HG03442 (cell line): ENCODE data around the gene DTNBP1.

Experiments used
- ATAC-seq: cut with Tn5 transposase; IDR thresholded peaks from one replicate; pipeline ENCODE4 v1.9.1; 2021; ENCODE audit warnings: mild to moderate bottlenecking, moderate library complexity; ENCODE audit not compliant: unreplicated experiment

DTNBP1 gene

DNA sequence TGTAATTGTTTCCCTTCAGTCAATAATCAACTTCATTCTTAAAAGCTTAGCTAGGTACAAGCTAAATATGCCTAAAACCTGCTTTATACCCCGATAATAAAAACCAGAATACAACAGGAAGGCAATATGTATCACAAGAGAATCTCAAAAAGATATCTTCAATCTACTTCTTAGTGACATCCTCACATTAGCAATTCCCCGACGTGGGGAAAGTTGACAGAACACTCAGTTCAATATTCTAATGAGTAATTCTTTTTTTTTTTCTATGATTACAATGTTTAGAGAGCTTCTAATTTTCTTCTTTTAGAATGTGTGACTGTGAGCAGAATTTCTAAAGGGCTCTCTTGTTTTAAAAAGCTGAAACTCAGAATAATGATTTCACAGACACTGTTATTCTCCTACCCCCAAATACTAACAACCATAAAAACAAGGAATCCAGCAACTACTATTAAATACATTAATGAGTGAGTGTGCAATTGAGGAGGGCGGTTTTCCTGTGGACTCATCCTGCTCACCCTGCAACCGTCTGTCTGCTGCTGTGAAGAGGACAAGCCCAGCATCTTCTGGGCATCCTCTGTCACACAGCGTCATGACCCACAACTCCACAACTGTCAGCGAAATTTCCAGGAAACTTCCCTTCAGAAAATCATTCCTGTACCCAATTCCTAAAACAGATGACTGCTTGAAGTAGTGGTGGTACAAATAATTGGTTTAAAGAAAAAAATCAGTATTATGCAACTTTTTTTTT is 68.1 kb downstream of the DTNBP1 start:
- ATAC-seq: no peak

DNA sequence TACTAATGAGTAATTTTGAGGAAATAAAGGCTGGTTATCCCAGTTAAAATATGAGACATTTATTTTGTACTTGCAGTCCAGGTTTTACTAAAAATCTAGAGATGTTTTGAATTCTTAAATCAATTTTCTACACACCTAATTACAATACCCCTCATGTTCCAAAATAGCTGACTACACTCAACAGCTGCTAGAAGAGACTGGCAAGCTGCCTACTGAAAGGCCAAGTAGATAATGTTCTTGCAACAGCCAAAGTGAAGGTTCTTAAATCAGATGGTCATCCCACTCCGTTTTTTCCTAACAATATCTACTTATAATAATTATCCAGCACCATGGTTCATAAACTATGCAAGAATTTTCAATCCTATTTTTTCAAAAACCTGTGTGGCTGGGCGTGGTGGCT is 69.0 kb downstream of the DTNBP1 start:
- no peak for ATAC-seq

DNA sequence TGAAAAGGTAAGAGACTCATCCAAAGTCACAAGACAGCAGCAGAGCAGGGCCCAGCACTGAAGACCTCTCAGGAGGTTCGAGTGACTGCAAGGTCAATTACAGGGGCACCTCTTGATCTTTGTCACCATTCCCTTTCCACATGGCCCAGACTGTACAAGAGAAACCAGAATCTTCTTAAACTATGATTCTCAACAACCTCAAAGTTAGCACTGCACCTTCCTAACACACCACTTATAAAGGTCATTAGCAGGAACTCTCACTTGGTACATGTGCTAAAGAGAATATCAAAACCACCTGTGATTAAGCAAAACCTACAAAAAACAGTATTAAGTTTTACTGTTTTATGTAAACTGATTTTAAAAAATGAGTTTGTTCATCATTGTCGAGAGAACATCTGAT is 70.2 kb downstream of the DTNBP1 start:
- ATAC-seq: no peak

DNA sequence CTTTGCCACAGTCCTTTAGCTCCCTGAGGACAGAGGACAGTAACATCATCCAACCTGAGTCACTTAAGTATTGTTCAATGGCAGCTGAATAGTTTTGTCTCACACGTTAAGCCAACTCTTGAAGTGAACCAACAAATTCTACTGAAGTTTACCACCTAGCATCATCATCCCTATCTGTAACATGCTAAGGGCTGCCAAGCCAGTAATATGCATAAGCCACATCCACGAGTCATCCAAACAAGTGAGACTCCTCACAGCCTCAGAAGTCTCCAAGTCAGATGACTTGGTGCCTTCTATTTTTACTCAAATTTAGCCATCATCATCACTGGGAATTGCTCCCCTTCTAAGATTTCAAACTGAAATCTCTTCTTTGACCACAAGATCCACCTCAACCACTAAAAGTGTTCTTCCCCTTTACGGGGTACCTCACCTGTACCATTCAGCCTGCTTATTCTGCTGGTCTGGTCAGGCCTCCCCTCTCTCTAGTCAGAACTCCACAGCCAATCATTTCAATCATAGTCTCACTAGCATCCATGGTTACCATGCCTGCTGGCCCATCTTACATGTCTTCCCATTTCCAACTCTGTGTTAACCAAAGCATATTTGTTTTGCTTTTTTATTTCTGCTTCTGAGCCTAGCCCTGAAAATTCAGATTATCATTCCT is 73.7 kb downstream of the DTNBP1 start:
- ATAC-seq: no peak

DNA sequence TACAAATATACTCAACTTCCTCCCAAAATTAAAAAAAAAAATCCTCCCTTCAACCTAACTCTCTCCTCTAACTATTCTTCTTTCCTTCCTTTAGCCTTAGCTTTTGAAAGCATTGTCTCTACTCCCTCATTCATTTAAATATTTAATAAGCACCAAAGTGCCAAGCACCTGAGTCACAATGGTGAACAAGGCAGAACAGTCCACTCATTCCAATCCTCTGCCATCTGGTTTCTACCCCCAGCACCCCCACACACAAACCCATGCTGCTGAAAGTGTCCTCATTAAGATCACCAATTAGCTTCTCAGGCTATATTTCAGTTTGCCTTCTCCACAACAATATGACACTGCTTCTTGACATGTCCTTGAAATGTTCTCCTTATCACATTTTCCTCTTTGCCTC is 76.3 kb downstream of the DTNBP1 start:
- ATAC-seq: no peak

DNA sequence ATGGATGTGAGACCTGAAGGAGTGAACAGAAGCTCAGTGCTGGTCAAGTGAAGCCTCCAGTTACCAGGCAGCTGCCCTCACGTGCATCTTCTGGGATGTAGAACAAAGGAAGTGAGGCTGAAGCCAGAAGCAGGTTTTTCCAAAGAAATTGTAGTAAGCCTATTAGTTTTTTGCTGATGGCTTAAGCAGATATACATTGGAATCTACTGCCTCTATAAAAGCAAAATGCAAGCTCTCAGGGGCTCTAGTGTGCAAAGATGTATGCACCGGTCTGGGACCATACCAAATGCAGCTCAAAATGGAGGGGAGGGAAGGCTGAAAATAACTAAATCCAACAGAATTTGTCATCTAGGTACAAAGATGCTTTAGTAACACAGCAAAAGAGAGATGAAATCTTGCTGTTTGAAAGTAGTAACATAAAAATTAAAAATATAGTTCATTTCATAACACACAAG is 77.0 kb downstream of the DTNBP1 start:
- ATAC-seq: no peak

DNA sequence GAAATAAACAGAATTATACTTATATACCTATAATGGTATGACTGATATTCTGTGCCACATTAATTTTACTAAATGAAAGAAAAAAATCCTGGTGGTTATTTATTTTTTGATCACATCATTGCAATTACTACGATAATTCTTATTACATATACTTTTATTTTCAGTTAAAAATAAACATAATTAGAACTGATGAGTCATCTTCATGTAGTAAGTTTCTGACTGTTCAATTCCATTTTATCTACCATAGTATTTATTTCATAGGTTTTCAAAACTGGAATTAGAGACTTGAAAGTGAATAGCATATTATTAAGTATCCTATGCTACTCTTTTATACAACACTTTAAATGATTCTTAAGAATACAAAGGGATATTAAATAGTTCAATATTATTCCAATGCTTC is 80.3 kb downstream of the DTNBP1 start:
- ATAC-seq: no peak

DNA sequence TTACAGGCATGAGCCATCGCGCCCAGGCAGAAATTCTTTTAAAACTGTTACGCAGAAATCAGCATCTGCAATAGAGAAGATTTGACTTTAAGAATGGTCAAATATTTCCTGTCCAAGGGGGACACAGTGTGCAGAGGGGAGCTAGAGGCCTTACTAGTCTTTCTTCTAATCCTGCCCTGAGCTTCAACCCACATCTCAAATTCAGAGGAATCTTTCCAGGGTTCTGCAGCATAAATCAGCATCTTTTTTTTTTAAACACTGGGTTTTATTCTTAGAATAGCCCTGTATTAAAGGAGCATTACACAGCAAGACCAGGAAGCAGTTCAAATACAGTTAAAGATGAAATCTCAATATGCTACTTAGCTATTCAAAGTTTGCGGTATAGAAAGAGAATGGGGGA is 81.1 kb downstream of the DTNBP1 start:
- ATAC-seq: no peak

DNA sequence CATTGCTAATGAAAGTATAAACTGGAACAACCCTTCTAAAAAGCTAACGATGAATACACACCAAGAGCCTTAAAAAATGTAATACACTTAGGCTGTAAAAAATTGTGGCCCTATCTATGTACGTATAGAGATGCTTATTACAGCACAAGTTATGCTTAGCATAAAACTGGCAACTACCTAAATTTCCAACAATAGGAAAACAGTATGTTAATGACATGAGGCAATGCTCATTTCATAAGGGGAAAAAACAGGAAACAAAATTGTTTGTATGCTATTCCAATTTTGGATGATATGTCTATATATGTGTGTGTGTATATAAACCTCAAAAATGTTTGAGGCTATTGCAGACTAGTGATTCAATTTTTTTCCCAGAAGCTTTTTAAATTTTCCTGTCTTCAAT is 82.5 kb downstream of the DTNBP1 start:
- no peak for ATAC-seq

DNA sequence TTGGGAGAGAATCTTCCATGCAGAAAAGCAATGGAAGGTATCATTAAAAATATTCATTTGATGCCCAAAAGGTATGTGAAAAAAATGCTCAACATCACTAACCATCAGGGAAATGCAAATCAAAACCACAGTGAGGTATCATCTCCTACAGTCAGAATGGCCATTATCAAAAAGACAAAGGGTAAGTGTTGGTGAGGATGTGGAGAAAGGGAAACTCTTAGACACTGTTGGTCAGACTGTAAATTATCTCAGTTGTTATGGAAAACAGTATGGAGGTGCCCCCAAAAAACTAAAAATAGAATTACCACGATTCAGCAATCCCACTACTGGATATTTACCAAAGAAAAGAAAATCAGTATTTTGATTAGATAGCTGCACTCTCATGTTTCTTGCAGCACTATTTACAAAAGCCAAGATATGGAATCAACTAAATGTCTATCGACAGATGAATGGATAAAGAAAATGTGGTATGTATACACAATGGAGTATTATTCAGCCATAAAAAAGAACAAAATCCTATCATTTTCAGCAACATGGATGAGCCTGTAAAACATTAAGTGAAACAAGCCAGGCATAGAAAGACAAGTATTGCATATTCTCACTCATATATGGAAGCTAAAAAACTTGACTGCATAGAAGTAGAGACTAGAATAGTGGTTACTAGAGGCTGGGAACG is 84.0 kb downstream of the DTNBP1 start:
- no peak for ATAC-seq

DNA sequence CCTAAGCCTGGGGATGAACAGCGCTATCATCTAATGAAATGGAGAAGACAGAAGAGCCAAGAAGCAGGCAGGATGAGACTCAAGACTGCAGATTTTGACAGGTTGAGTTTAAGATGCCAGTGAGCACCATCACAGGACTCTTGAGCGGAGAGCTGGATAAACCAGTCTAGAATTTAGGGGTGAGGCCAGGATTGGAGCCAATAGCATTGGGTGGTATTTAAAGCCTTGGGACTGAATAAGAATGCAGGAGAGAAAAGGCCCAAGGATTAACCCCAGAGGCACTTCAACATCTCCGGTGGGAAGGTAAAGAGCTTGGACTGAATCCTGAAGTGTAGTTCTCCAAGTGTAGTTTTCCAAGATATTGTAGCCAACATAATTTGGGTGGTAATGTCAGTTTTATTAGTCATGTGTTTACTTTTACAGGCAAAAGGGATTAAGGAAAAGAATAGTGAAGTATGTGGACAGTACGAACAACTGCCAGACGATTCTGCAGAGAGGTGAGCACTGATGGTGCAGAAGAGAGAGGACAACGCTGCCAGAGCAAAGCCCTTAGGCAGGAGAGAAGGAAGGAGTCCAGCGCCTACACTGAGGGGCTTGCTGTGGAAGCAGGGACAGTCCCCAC is 85.2 kb downstream of the DTNBP1 start:
- ATAC-seq: no peak

DNA sequence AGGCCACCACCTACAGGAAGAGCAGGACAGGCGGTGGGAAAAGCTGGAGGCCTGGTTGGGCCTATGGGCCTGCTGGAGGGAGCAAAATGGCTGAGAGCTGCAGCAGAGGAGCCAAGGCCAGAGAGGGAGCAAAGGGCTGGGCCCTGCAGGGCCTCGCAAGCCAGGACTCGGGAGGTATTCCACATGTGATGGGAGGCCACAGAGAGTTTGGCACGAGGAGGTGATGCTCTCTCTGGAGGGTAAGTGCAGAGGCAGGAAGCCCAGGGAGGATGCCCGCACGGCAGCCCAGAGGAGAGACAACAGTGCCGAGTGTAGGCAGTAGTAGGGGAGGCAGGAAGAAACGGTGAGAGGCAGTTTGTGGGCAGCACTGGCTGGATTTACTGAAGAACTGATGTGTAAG is 85.7 kb downstream of the DTNBP1 start:
- ATAC-seq: no peak

DNA sequence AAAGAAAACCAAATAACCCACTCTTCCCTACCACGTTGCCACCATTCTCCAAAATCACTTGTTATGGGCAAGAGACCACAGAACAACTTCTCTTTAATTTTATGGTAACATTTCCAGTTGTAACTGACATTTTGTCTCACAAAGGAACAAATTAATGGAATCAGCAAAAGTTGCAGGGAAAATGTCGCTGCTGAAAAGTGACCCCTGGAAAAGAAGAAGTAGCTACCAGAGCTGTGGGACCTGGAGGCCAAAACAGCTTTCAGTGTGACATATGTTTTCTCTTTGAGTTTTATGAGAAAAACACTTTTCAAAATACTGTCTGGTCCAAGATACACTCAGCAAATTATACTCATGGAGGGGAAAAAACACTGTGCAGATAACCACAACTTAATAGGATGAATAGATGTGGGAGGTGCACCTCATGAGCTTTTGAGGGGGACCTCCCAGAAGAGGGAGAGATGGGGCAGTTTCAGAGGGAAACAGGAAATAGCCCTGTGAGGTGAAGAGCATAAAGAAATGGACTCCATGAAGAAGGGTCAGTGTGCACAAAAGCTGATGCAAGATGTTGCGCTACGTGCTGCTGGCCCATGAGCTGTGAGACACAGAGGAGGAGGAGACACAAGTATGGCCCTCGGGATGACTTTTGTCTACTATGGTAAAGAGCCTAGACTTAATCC is 87.3 kb downstream of the DTNBP1 start:
- ATAC-seq: no peak

DNA sequence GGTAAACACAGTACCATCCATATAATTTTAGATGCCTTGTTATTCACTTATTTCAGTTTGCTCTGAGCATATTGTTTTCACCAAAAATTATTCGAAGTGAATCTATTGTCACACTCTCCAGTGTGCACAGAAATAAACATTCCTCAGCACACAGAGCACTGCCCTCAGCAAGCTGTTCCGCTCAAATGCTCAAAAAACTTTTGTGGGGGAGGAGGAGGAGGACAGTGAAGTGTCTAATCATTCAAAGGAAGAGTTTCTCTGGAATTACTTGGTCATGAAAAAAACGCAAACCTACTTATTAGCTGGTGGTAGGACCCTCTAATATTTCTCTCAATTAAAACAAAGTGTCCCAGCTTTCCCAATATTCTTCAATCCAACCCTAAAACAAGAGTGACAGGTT is 88.3 kb downstream of the DTNBP1 start:
- no peak for ATAC-seq

DNA sequence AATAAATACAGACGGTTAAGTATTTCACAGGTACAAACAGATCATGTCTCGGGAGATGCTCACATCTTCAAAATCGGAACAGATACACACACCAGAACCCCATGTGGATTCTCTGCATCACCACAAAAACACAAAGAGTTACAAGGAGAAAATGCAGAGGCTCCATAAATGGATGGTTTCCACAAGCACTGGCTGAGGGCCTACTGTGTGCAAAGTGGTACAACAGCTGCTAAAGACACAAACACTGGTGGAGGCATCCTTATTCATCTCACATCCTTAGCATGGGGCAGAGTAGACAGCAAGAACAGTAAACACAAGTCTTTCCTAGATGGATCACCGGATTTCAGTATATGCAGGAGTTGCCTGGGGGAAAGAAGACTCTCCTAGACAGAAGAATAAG is 88.8 kb downstream of the DTNBP1 start:
- ATAC-seq: no peak

DNA sequence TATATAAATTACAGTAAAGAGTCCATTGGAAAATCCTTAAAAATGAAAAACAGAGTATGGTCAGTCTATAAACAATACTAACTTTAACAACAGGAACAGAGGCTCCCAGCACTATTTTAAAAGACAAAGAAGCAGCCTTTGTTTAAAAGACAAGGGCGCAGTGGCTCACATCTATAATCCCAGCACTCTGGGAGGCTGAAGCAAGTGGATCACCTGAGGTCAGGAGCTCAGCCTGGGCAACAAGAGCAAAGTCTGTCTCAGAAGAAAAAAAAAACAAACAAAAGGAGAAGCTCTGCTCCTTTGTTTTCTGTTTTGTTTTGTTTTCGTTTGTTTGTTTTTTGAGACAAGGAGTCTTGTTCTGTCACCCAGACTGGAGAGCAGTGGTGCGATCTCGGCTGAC is 89.4 kb downstream of the DTNBP1 start:
- no peak for ATAC-seq

DNA sequence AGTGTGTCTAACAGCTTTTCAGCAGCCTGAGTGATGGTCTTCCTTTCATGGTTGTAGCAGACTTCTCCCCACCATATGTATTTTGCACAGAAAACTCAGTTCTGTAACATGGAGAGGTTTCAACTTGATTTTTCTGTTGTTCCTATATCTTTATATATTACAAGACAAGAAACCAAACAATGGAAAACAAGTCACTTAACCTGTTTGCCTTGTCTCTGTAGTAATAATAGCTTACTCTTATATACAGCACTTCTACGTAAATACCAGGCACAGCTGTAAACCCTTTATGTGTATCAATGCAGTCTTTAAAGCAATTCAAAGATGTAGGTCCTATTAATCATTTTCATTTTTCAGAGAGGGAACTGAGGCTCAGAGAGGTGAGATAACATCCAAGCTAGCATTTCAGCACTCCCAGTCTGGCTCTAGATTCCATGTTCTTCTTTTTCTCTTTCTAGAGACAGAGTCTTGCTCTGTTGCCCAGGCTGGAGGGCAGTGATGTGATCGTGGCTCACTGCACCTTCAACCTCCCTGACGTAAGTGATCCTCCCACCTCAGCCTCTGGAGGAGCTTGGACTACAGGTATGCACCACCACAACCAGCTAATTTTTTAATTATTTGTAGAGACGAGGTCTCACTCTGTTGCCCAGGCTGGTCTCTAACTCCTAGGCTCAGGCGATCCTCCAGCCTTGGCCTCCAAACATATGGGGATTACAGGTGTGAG is 90.4 kb downstream of the DTNBP1 start:
- no peak for ATAC-seq

DNA sequence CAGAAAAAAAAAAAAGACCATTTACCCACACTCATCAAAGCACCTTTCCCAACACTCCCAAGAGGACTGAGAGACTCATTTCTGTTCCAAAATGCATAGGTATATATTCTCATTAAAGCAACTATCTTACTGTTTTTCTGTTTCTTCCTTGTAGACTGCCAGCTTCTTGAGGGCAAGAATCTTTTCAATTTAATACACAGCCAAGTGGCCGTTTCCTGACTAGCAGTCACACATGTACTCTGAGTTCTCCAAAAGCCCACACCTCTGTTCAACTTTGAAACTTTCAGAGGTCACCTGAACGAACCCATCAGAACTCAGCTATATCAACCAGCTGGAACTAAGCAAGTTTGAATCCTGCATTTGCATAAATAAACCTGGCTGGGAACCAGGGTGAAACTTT is 92.7 kb downstream of the DTNBP1 start:
- no peak for ATAC-seq

DNA sequence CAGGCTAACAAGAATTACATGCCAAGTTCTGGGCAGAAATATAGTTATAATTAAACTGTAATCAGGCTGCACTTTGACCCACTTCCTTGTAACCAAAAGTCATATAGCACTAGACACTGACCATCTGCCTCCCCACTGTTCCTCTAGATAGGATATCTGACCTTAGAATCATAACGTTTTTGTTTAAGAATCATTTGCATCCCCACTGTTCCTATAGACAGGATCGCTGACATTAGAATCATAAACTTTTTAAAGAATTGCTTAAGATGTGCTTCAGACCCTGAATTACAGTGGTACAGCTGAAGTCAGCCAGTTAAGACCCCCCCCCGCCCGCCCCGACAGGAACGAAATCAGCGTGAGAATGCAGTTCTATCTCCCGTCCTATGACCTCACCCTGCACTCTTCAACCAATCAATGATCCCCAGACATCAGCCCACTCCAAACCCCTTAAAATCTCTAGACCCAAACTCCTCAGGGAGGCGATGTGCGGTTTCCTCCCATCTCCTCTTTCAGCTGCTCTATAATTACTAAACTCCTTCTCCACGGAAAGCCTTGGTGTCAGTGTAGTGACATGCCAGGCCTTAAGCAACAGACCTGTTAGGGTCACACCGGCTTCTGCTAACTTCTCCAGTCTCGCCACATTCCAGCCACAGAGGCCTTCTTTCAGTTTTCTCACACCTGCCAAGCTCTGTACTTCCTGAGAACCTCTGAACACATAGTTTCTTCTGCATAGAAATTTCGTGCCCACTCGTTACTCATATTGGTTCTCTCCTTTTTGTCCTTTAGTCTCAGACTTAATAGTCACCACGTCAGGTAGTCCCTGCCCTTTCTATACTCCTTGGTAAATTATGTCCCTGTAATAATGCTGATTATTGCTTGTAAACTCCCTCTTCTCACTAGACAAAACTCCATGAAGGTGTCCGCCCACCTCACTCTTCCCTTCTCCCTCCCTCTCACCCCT is 93.5 kb downstream of the DTNBP1 start:
- ATAC-seq: no peak
